Large intestine (tissue), 3 donors: ENCODE data around the gene KCNIP4. TPM values are rescaled to one million over a fixed set of nuclear protein-coding genes. Genes with fewer than 3 reads are reported as not detected.

Experiments
- DNase-seq, 2 donors: peaks; one replicate each; pipeline versions ENCODE4 v3.0.0 to v3.0.0-alpha.2; 2013
- H3K27ac ChIP-seq: one replicate; pipeline ENCODE4 v1.5.1; 2013; ENCODE audit warnings: low read length
- H3K27me3 ChIP-seq: 2 replicates; pipeline ENCODE4 v1.6.1; 2013; ENCODE audit warnings: low read length; ENCODE audit not compliant: control insufficient read depth, insufficient read depth
- H3K36me3 ChIP-seq: 2 replicates; pipeline ENCODE4 v1.6.1; 2013; ENCODE audit warnings: low read length; ENCODE audit not compliant: control insufficient read depth, insufficient read depth
- H3K4me1 ChIP-seq: one replicate; pipeline ENCODE4 v1.6.1; 2013; ENCODE audit warnings: low read length; ENCODE audit not compliant: control insufficient read depth, insufficient read depth
- H3K4me3 ChIP-seq: one replicate; pipeline ENCODE4 v1.5.1; 2013; ENCODE audit warnings: low read length
- H3K9me3 ChIP-seq: one replicate; pipeline ENCODE4 v1.6.1; 2013; ENCODE audit warnings: mild to moderate bottlenecking, low read depth, low read length, moderate library complexity; ENCODE audit not compliant: control insufficient read depth
- whole genome bisulfite sequencing: methylation state at CpG from one replicate; pipeline ENCODE4 v1.1.5; 2013; ENCODE audit warnings: low lambda C conversion rate; ENCODE audit not compliant: insufficient coverage; 5-methylcytosine and 5-hydroxymethylcytosine counted together
- polyA plus RNA-seq: library from polyadenylated mRNA; unstranded; fragments of 120-200 nt; gene quantifications from one replicate; pipeline ENCODE4 v1.2.1, GENCODE V29; 2013

KCNIP4 gene
- polyA plus RNA-seq, 1 donor: 7.5 TPM

DNA sequence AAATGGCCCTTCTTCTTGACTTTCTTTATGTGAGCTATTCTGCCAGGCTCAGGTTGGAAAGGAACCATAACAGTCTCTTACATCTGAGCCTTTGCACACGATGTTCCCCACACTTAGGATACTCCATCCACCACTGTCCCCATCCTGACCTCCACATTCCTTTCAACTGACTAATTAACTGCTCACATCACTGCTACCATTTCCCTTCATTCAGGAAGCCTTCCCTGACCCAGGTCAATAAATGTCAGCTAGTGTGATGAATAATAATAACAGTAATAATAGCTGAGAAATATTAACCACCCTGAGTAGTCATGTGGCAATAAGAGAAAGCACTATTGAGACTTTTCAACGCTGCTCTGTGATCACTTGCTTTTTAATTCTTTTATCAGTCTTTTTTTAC lies 291.7 kb downstream of the KCNIP4 start:
- H3K27me3 ChIP-seq: no peaks in the 10 kb centered on the region
- H3K9me3 ChIP-seq: no peaks in the 10 kb centered on the region
- WGBS: 32% methylated on average over 2 of the region's 2 CpGs
- no peak for DNase-seq
- H3K4me3 ChIP-seq: no peak overlapping the region
- no peaks in the 10 kb centered on the region for H3K4me1 ChIP-seq
- H3K36me3 ChIP-seq: no peaks in the 10 kb centered on the region
- H3K27ac ChIP-seq: no peak overlapping the region

DNA sequence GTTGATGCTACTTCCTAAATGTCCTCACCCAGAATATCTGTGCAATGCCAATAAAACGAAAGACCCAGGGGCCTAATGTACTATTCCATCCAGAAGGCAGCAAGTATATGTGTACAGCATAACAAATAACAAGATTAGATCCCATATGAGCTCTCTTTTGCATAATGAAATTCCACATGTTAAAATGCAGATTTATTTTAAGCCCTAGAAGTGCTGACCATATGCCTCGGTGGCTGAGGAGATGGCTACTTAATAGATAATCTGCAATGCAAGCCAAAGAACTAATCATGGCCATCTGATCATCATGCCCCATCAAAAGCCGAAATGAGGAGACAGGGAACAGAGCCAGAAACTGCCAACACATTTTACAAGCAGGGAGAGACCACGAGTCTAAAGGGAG lies 293.5 kb downstream of the KCNIP4 start:
- no peaks in the 10 kb centered on the region for H3K27me3 ChIP-seq
- no peak overlapping the region for H3K27ac ChIP-seq
- no peaks in the 10 kb centered on the region for H3K4me1 ChIP-seq
- WGBS: 67% methylated on average over 1 of the region's 4 CpGs
- H3K9me3 ChIP-seq: no peaks in the 10 kb centered on the region
- no peaks in the 10 kb centered on the region for H3K36me3 ChIP-seq
- no peak for DNase-seq
- H3K4me3 ChIP-seq: no peak overlapping the region

DNA sequence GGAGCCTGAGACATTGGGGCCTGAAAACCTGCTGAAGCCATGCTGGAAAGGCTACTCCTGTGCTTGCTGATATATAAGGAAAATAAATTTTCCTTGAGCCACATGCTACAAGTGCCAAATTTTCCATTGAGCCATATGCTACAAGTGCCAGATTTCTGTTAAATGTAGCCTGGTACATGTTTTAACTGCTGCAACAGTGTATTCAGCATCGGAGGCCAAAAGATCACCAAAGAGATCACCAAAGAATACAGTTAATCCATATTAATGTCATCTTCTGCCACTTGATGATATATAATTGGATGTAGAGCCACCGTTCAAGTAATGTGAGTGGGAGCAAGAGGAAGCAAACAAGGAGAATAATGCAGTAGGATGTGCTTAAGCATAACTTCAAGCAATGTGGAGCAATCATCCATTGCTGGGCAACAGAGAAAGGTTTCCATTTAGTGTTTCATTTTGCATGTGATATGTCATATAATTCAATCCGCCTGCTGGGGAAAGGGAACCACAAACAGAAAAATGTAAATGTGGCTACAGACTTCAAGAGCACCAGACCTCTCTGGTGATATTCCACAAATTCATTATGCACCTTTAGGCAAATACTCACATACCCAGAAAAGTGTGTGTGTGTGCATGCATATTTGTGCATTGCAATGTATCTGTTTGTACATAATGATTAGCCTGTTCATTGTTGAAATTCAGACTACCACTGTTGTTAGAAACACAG lies 295.9 kb downstream of the KCNIP4 start:
- Histone ChIP-seq H3K27ac (no peak overlapping the region), H3K4me3 (no peak overlapping the region), H3K36me3 (no peaks in the 10 kb centered on the region), H3K9me3 (no peaks in the 10 kb centered on the region), H3K27me3 (no peaks in the 10 kb centered on the region), H3K4me1 (no peaks in the 10 kb centered on the region)
- DNase-seq: no peak
- whole genome bisulfite sequencing: 87% methylated on average over 3 of the region's 3 CpGs

DNA sequence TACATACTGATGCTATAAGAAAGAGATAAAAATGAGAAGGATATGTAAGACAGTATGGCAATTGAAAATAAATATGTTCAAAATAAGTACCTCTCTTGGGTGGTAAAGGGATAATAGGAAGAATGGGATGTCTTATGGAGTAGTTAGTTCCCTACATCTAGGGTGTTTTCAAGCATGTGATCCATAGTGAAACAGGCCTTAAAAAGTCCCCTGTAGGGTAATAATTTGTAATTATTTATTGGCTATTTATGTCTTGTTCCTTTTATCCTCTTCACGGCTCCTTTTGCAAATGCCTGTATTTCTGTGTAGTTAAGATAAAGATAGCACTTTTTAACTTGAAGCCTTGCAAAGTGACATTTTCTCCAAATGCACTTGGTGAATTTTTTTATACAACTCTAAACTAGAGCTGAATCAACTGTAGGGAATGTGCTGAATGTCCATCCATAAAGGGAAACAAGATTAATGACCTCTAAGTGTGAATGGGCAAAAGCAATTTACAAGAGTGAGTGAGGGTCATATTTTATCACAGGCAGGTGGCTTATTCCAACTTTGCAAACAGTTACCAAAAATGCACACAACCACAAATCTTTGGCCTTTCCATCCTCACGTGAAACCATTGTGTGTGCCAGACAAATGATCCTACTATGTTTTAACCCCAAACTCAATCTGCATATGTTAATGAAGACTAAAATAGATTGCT lies 299.0 kb downstream of the KCNIP4 start:
- H3K36me3 ChIP-seq: no peaks in the 10 kb centered on the region
- H3K9me3 ChIP-seq: no peaks in the 10 kb centered on the region
- H3K27ac ChIP-seq: no peak overlapping the region
- WGBS: 67% methylated on average over 1 of the region's 2 CpGs
- no peak for DNase-seq
- no peaks in the 10 kb centered on the region for H3K27me3 ChIP-seq
- H3K4me3 ChIP-seq: no peak overlapping the region
- no peaks in the 10 kb centered on the region for H3K4me1 ChIP-seq

DNA sequence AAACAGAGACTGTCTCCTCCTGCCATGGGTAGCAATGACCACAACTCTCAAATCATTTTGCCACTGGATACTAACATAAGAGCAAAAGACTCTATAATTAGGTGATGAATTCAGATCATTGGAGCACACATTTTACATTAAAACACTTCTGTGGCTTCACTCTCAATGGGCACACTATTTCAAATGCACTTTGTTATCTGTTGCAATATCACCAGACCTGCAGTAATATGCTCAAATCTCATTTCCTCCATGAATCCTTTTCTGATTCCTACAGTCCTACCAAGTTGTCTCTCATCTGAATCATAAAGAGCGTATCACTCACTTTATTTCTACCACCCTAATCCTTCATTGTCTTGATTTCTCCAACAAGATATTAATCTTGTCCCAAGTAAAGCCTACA lies 302.8 kb downstream of the KCNIP4 start:
- DNase-seq: no peak
- WGBS: 100% methylated on average over 1 of the region's 1 CpG
- Histone ChIP-seq H3K36me3 (no peaks in the 10 kb centered on the region), H3K4me3 (no peak overlapping the region), H3K27ac (no peak overlapping the region), H3K27me3 (no peaks in the 10 kb centered on the region), H3K4me1 (no peaks in the 10 kb centered on the region), H3K9me3 (no peaks in the 10 kb centered on the region)

DNA sequence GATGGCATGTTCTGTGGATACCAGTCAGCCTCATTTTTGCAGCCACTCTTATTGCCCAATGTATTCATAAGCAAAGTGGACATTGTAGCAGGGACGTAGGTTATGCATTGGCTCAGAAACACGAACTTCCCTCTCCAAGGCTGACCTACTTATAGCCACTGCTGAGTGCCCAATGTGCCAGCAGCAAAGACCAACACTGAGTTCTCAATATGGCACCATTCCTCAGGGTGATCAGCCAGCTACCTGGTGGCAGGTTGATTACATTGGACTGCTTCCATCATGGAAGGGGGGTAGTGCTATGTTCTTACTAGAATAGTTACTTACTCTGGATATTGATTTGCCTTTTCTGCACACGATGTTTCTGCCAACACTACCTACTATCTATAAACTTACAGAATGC lies 306.9 kb downstream of the KCNIP4 start:
- H3K4me1 ChIP-seq: no peaks in the 10 kb centered on the region
- no peaks in the 10 kb centered on the region for H3K27me3 ChIP-seq
- H3K9me3 ChIP-seq: no peaks in the 10 kb centered on the region
- no peaks in the 10 kb centered on the region for H3K36me3 ChIP-seq
- no peak for DNase-seq
- WGBS: no CpG with 5 or more reads among the region's 3 CpGs
- no peak overlapping the region for H3K4me3 ChIP-seq
- no peak overlapping the region for H3K27ac ChIP-seq

DNA sequence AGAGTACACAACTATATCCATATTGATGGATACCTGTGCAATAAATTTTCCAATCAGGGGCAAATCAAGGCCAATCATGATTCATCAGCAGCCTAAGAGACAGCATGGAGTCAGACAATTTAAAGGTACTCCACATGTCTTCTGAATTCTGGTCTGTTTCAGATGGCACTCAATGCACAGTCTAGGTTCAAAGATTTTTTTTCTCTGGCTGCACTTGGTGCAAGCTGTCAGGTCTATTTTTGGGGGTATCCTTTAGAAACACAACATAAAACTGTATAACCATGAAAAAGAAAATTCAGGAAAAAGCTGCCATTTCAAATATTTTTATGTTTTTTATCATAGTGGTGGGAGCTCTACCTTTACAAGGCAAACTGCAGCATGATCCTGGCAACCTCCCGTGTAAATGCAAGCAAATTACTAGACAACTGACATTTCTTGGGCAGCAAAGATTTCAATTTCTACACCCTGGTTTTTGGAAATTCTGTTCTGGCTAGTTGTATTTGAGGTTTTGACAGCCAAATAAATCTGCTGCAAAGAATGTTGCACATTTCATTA lies 310.3 kb downstream of the KCNIP4 start:
- DNase-seq: no peak
- no peak overlapping the region for H3K27ac ChIP-seq
- no peaks in the 10 kb centered on the region for H3K4me1 ChIP-seq
- no CpG with 5 or more reads among the region's 1 CpG for WGBS
- no peak overlapping the region for H3K4me3 ChIP-seq
- H3K27me3 ChIP-seq: no peaks in the 10 kb centered on the region
- no peaks in the 10 kb centered on the region for H3K9me3 ChIP-seq
- H3K36me3 ChIP-seq: no peaks in the 10 kb centered on the region

DNA sequence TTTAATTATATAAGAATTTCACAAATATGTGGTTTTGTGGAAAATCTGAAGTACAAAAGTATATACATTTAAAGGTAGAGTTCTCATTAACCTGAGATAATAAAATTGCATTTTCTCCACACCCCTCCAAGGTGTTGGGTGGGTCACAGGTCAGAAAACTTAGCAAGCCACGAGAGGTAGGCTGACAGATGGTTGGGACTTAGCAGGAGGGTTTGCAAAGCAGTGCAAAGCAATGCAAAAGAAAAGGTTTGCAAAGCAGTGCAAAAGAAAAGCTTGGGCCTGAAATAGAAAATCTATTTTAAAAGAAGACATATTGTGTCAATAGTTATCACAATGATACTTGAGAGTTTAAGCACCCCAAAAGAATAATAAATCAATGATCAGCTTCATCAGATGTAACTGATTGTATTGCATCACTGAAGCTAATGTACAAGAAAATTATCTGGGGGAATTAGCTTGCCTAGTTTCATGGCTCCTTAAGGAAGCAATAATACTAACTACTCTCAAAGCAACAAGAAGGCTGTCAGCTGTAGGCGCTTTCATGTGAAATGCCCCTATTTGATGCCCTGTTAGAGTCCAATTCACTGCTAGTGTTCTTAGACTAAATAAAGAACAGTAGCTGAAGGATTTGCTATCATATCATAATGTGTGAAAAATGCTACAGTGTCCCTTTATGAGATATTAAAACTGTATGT lies 319.5 kb downstream of the KCNIP4 start:
- Histone ChIP-seq H3K4me3 (no peak overlapping the region), H3K9me3 (no peaks in the 10 kb centered on the region), H3K36me3 (no peaks in the 10 kb centered on the region), H3K27me3 (no peaks in the 10 kb centered on the region), H3K4me1 (no peaks in the 10 kb centered on the region), H3K27ac (no peak overlapping the region)
- WGBS: no CpG with 5 or more reads among the region's 2 CpGs
- DNase-seq: no peak

DNA sequence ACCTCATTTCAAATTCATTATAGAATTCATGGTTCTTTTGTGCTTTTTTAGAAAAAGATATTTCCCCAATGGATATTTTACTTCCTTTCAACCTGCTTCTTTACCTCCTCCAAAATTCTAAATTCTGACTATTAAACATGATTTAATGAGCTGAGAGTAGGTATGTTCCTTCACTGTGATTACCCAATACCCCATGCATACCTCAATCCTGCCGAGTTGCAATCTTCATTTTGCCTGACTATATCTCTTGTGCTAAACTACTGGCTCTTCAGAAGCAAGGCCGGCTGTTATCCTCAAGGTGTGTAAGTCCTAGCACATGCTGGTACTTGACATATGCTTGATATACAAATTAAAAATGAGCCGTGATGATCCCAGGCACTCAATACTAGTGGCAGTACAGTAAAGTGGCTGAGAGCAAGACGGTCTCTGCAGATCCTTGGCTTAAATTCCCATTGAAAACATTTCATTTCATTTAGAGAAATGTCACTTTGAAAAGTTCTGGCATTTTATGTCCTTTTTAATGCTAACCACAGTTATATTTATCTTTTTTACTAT lies 320.4 kb downstream of the KCNIP4 start:
- Histone ChIP-seq H3K27ac (no peak overlapping the region), H3K9me3 (no peaks in the 10 kb centered on the region), H3K4me3 (no peak overlapping the region), H3K4me1 (no peaks in the 10 kb centered on the region), H3K27me3 (no peaks in the 10 kb centered on the region), H3K36me3 (no peaks in the 10 kb centered on the region)
- no peak for DNase-seq
- WGBS: 100% methylated on average over 1 of the region's 4 CpGs

DNA sequence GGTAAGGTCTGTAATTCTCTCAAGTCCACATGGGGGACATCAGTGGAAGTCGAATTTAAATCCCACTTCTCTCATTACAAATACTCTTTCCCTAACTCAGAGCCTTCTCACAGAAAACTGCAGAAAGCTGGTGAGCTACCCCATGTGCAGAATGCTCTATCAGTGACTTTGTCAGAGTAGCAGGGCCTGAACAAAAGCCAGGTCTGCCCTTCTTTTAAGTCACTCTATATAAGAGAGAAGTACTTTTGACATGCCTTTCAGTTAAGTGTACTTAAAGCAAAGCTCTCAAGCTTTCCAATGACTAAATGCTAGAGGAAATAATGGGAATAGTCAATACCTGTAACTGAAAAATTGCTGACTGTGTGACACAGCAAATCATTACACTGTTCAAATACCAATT lies 323.1 kb downstream of the KCNIP4 start:
- no peak for DNase-seq
- H3K4me1 ChIP-seq: no peaks in the 10 kb centered on the region
- no peaks in the 10 kb centered on the region for H3K27me3 ChIP-seq
- no CpG with 5 or more reads among the region's 1 CpG for WGBS
- H3K4me3 ChIP-seq: no peak overlapping the region
- H3K9me3 ChIP-seq: no peaks in the 10 kb centered on the region
- no peaks in the 10 kb centered on the region for H3K36me3 ChIP-seq
- no peak overlapping the region for H3K27ac ChIP-seq
